Gastrocnemius medialis (tissue), 4 donors: Measurements from ENCODE around the gene EFCAB6. TPM values are rescaled to one million over a fixed set of nuclear protein-coding genes. Genes with fewer than 3 reads are reported as not detected.

Experiments
- ATAC-seq, 2 donors: fragments of 150-250 bp; one replicate each; pipeline ENCODE4 v1.9.1; 2016
- DNase-seq, 2 donors: peaks; one replicate each; pipeline ENCODE4 v3.0.0-alpha.2; 2019
- H3K27ac ChIP-seq, 4 donors: fragments of 200-600 bp; sonication (generic); 1 replicate in 1 of 4; 2 replicates in 3 of 4; pipeline ENCODE4 v1.5.1; 2016 to 2018; ENCODE audit warnings: mild to moderate bottlenecking in 2 of 4, moderate library complexity in 1 of 4
- H3K27me3 ChIP-seq, 3 donors: fragments of 200-600 bp; sonication (generic) in 2 of 3; 1 replicate in 1 of 3; 2 replicates in 2 of 3; pipeline versions ENCODE4 v1.5.1 to v1.6.0; 2016 to 2019; ENCODE audit warnings: mild to moderate bottlenecking in 1 of 3, moderate library complexity in 1 of 3
- H3K36me3 ChIP-seq, 2 donors: fragments of 200-600 bp; sonication (generic) in 1 of 2; one replicate each; pipeline ENCODE4 v1.5.1; 2017 to 2018
- H3K4me1 ChIP-seq, 2 donors: fragments of 200-600 bp; sonication (generic) in 1 of 2; one replicate each; pipeline ENCODE4 v1.5.1; 2016 to 2017; ENCODE audit warnings: mild to moderate bottlenecking in 2 of 2
- H3K4me3 ChIP-seq, 4 donors: fragments of 200-600 bp; sonication (generic) in 3 of 4; 1 replicate in 1 of 4; 2 replicates in 3 of 4; pipeline ENCODE4 v1.5.1; 2016 to 2019; ENCODE audit warnings: mild to moderate bottlenecking in 2 of 4
- H3K9me3 ChIP-seq, 3 donors: fragments of 200-600 bp; sonication (generic) in 2 of 3; 1 replicate in 1 of 3; 2 replicates in 2 of 3; pipeline ENCODE4 v1.5.1; 2016 to 2019
- POLR2A ChIP-seq, 2 donors: fragments of 450-650 bp; IDR thresholded peaks; one replicate each; pipeline ENCODE4 v1.6.1; 2017; ENCODE audit warnings: antibody characterized with exemption in 2 of 2, mild to moderate bottlenecking in 2 of 2, moderate library complexity in 2 of 2
- in situ Hi-C, 4 donors: fragments of 200-750 bp; cut with MboI; loops; one replicate each; pipeline versions ENCODE4 v1.15.0 to v1.8.0; 2017; ENCODE audit warnings: low sequenced_read_pairs in 4 of 4
- intact Hi-C: fragments of 100-400 bp; cut with DNase I; formaldehyde crosslinking; loops from one replicate; pipeline ENCODE4 v1.15.1; 2023; ENCODE audit warnings: low total_unique reads
- total RNA-seq, 4 donors: library from RNA; depleted of rRNA; stranded (reverse); fragments of >200 nt; gene quantifications; one replicate each; pipeline versions ENCODE4 v1.1.0 to v1.2.3, GENCODE V29; 2016
- TF ChIP-seq, protein P1 (sequence below), 5 experiments: fragments of 450-650 bp in 3 of 5; fragments of 200-600 bp in 2 of 5; sonication (generic) in 2 of 5; IDR thresholded peaks in 4 of 5; conservative IDR thresholded peaks in 1 of 5; 1 replicate in 4 of 5; 2 replicates in 1 of 5; pipeline ENCODE4 v1.5.1; 2016 to 2019; ENCODE audit warnings: antibody characterized with exemption in 5 of 5, mild to moderate bottlenecking in 3 of 5, moderate library complexity in 3 of 5

EFCAB6 gene
- total RNA-seq, 4 donors from 2014 or later, result 0.07 to 4.4 (median 0.28) TPM

DNA sequence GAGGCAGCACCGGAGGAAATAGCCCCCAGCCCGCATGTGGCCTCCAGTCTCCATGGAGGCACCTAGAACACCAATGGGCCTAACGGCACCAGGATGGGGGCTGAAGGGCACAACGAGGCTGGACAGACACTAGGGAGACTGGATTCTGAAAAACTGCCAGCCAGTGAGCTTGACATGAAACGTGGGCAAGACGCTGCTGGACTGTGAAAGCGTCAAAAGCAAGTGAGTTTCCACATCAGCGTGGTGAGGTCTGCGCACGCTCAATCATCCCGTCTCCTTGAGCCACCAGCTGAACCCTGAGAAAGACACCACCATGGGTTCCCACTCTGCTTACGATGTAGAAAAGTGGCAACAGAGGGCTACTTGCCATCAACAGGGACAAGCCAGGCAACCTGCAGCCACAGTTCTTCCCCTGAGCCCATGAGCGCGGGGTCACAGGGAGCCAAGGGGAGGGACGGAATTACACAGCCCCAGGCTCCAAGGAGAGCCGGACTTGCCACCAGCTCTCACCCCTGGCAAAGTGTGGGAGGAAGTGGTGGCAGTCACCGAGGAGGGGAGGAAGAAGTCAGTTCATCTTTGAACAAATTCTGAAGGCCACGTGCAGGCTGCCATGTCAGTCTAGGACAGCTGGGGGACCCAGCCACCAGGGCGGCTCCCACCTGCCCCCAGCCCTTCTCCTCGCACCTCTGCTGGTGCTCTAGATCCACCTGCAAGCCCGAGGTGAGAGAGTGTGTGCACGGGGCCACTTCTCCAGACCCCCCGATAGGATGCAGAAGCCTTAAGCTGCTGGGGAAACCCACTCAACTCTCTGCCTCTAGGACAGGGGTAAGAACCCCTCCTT, 269.2 kb downstream of the EFCAB6 start:
- Histone ChIP-seq H3K9me3 (no peaks in the 10 kb centered on the region), H3K36me3 (no peaks in the 10 kb centered on the region), H3K27me3 (no peaks in the 10 kb centered on the region), H3K4me1 (no peaks in the 10 kb centered on the region), H3K4me3 (no peak overlapping the region), H3K27ac (no peak overlapping the region)
- no peak for TF ChIP-seq POLR2A (IDR thresholded peaks at IDR 0.05)
- TF ChIP-seq, protein P1, sequence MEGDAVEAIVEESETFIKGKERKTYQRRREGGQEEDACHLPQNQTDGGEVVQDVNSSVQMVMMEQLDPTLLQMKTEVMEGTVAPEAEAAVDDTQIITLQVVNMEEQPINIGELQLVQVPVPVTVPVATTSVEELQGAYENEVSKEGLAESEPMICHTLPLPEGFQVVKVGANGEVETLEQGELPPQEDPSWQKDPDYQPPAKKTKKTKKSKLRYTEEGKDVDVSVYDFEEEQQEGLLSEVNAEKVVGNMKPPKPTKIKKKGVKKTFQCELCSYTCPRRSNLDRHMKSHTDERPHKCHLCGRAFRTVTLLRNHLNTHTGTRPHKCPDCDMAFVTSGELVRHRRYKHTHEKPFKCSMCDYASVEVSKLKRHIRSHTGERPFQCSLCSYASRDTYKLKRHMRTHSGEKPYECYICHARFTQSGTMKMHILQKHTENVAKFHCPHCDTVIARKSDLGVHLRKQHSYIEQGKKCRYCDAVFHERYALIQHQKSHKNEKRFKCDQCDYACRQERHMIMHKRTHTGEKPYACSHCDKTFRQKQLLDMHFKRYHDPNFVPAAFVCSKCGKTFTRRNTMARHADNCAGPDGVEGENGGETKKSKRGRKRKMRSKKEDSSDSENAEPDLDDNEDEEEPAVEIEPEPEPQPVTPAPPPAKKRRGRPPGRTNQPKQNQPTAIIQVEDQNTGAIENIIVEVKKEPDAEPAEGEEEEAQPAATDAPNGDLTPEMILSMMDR (IDR thresholded peaks at IDR 0.05 in 4 of 5, conservative IDR thresholded peaks at IDR 0.05 in 1 of 5), result no peak
- in situ Hi-C loops (no loop called here), intact Hi-C loops (no loop called here)
- no peak for DNase-seq
- no peak for ATAC-seq

DNA sequence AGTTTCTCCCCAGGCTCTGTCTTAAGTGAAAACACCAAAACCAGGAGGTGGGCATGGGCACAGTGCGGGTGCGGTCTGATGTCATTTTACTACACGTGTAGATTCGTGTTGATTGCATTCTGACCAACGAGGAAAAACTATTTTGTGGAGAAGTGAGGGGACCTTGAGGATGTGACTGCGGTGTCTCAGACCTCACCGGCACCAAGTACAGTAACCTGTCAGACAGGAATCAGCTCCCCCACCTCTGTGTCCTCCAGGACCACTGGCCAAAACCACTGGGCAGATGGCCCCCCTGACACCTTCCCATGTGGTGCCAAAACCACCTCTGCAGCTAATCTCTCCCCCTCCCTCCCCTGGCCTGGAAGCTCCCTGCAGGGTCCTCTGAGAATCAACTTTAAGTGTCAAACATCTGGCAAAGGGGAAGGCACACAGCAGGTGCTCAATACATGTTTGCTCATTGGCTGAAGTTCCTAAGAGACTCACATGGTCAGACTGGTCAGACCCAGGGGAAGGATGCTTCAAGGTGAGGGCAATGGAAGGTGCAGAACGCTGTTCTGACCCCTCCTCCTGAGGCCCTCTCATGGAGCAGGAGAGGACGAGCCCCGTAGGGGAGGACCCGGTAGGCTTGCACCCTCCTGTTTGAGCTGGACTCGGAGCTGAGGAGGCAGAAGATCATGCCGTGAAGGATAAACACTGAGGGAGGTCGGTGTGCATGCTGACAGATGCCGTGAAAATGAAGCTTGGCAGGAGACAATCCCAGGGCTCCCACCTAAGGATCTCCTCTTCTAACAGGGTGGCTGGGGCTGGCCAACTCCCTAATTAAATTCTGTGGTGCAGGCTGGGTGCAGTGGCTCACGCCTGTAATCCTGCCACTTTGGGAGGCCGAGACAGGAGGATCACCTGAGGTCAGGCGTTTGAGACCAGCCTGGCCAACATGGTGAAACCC, 270.4 kb downstream of the EFCAB6 start:
- in situ Hi-C loops (no loop called here), intact Hi-C loops (no loop called here)
- DNase-seq (no peak), ATAC-seq (no peak)
- Histone ChIP-seq H3K4me1 (no peaks in the 10 kb centered on the region), H3K27me3 (no peaks in the 10 kb centered on the region), H3K4me3 (no peak overlapping the region), H3K36me3 (no peaks in the 10 kb centered on the region), H3K27ac (no peak overlapping the region), H3K9me3 (no peaks in the 10 kb centered on the region)
- TF ChIP-seq, protein P1 (IDR thresholded peaks at IDR 0.05 in 4 of 5, conservative IDR thresholded peaks at IDR 0.05 in 1 of 5), result no peak
- no peak for TF ChIP-seq POLR2A (IDR thresholded peaks at IDR 0.05)

DNA sequence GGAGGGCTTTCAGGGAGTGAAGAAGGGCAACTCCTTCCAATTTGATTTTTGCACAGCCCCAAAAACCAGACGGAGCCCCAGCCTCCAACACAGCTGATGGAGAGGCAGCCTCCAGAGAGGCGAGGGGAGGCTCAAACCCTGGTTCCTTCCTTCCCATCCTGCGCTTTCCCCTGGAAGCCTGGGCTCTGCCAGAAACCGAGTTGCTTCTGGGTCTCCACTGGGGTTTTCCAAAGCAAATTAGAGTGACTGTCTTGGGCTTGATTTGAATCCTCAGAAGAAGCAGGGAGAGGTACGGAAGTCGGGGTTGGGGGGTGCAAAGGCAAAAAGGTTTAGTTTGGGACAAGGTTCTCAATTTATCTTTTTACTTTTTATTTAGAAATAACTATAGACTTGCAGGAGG, 271.1 kb downstream of the EFCAB6 start:
- TF ChIP-seq POLR2A (IDR thresholded peaks at IDR 0.05), result no peak
- TF ChIP-seq, protein P1 (IDR thresholded peaks at IDR 0.05 in 4 of 5, conservative IDR thresholded peaks at IDR 0.05 in 1 of 5), result no peak

GRCh38 chr22:43540529-43540923, 271.6 kb downstream of the EFCAB6 start:
- Histone ChIP-seq H3K9me3 (no peaks in the 10 kb centered on the region), H3K27ac (no peak overlapping the region), H3K27me3 (no peaks in the 10 kb centered on the region), H3K4me3 (no peak overlapping the region), H3K36me3 (no peaks in the 10 kb centered on the region), H3K4me1 (no peaks in the 10 kb centered on the region)
- intact Hi-C loops (no loop called here), in situ Hi-C loops (no loop called here)
- no peak for TF ChIP-seq POLR2A (IDR thresholded peaks at IDR 0.05)
- TF ChIP-seq, protein P1 (IDR thresholded peaks at IDR 0.05 in 4 of 5, conservative IDR thresholded peaks at IDR 0.05 in 1 of 5), result no peak
- no peak for ATAC-seq
- DNase-seq, result no peak

More for the DNA sequence above, 271.1 kb downstream of the EFCAB6 start:
- no peaks in the 10 kb centered on the region for H3K4me1 ChIP-seq
- no peak overlapping the region for H3K27ac ChIP-seq
- no peak overlapping the region for H3K4me3 ChIP-seq
- intact Hi-C loops, result no loop called here
- H3K36me3 ChIP-seq, result no peaks in the 10 kb centered on the region
- H3K9me3 ChIP-seq, result no peaks in the 10 kb centered on the region
- in situ Hi-C loops, result no loop called here
- no peaks in the 10 kb centered on the region for H3K27me3 ChIP-seq
- DNase-seq (no peak), ATAC-seq (no peak)
